HCT116 (cell line): ENCODE measurements around the gene KANK2. TPM values are rescaled to one million over a fixed set of nuclear protein-coding genes. Genes with fewer than 3 reads are reported as not detected.

Source experiments
- ATAC-seq: fragments of 200-7000 bp; cut with Tn5 transposase; 2 replicates; pipeline ENCODE4 v1.9.1; 2020; ENCODE audit warnings: mild to moderate bottlenecking, moderate library complexity
- BruUV-seq: library from RNA; stranded (reverse); fragments of 400-500 nt; replicated peaks from 2 replicates; lab custom pipeline; 2021; lab: Mats Ljungman, UMichigan
- CTCF ChIA-PET: fragments of 300-600 bp; sonication (Branson Sonifier 250); formaldehyde crosslinking; loops from one replicate; lab custom pipeline; 2021; ENCODE audit warnings: antibody characterized with exemption; lab: Charles Lee
- POLR2A ChIA-PET: fragments of 300-600, 350-600 bp; sonication (Branson Sonifier 250); formaldehyde crosslinking; loops from one replicate; lab custom pipeline; 2021; ENCODE audit warnings: antibody characterized with exemption; lab: Charles Lee
- RAD21 ChIA-PET, 2 experiments: fragments of 300-600 bp; sonication (Branson Sonifier 250); formaldehyde crosslinking; loops; one replicate each; lab custom pipeline; 2023; ENCODE audit warnings: low total read pairs in 2 of 2; ENCODE audit not compliant: uncharacterized antibody in 2 of 2, unreplicated experiment in 2 of 2, low non-redundant PET in 1 of 2; lab: Charles Lee
- DNase-seq: peaks from one replicate; pipeline ENCODE4 v3.0.0-alpha.2; 2010; ENCODE audit warnings: low read depth, low spot score
- H2AFZ ChIP-seq: fragments of 200-600 bp; shearing (Covaris generic), sonication (generic); 2 replicates; pipeline ENCODE4 v1.6.1; 2017; ENCODE audit warnings: low read depth, mixed run types, mixed read lengths, antibody characterized with exemption, low read length; ENCODE audit not compliant: poor library complexity, severe bottlenecking
- H3K27ac ChIP-seq: 2 replicates; pipeline ENCODE4 v1.5.1; 2012; ENCODE audit warnings: low read depth, low read length
- H3K27me3 ChIP-seq: fragments of 200-600 bp; sonication (generic); 2 replicates; pipeline ENCODE4 v1.6.1; 2016; ENCODE audit warnings: mixed run types, low read length, mixed read lengths; ENCODE audit not compliant: insufficient read depth
- H3K36me3 ChIP-seq, 2 experiments: fragments of 200-500 bp in 1 of 2; fragments of 200-600 bp in 1 of 2; sonication (Bioruptor generic) in 1 of 2; sonication (generic) in 1 of 2; 2 replicates each; pipeline versions ENCODE4 v1.5.1 to v1.6.1; 2014 to 2016; ENCODE audit warnings: low read length in 2 of 2, inconsistent platforms in 1 of 2, mixed read lengths in 1 of 2, mixed run types in 1 of 2; ENCODE audit not compliant: insufficient read depth in 2 of 2, control insufficient read depth in 1 of 2
- H3K4me1 ChIP-seq, 2 experiments: fragments of 200-600 bp in 1 of 2; sonication (generic) in 1 of 2; 2 replicates each; pipeline versions ENCODE4 v1.5.1 to v1.6.1; 2012 to 2017; ENCODE audit warnings: low read length in 2 of 2, inconsistent platforms in 1 of 2, mild to moderate bottlenecking in 1 of 2, mixed read lengths in 1 of 2, mixed run types in 1 of 2, moderate library complexity in 1 of 2; ENCODE audit not compliant: insufficient read depth in 2 of 2, control insufficient read depth in 1 of 2
- H3K4me2 ChIP-seq: fragments of 200-600 bp; sonication (generic); 2 replicates; pipeline ENCODE4 v1.6.1; 2017; ENCODE audit warnings: mixed run types, low read length, mixed read lengths
- H3K4me3 ChIP-seq, 2 experiments: fragments of 200-600 bp in 1 of 2; sonication (generic) in 1 of 2; replicated peaks in 1 of 2; 2 replicates each; pipeline ENCODE4 v1.5.1; 2011 to 2016; ENCODE audit warnings: low read length in 2 of 2, control low read depth in 1 of 2, low read depth in 1 of 2, mild to moderate bottlenecking in 1 of 2, mixed read lengths in 1 of 2, mixed run types in 1 of 2
- H3K79me2 ChIP-seq: fragments of 200-600 bp; sonication (generic); 2 replicates; pipeline ENCODE4 v1.6.1; 2017; ENCODE audit warnings: mild to moderate bottlenecking, mixed run types, low read length, moderate library complexity, mixed read lengths; ENCODE audit not compliant: insufficient read depth
- H3K9ac ChIP-seq: fragments of 200-600 bp; sonication (generic); 2 replicates; pipeline ENCODE4 v1.6.1; 2016; ENCODE audit warnings: low read length, mixed read lengths
- H3K9me2 ChIP-seq: fragments of 200-600 bp; sonication (generic), shearing (Covaris generic); 2 replicates; pipeline ENCODE4 v1.6.1; 2017; ENCODE audit warnings: mixed run types, mild to moderate bottlenecking, moderate library complexity; ENCODE audit not compliant: insufficient read depth
- H3K9me3 ChIP-seq, 2 experiments: fragments of 200-500 bp in 1 of 2; fragments of 200-600 bp in 1 of 2; sonication (Bioruptor generic) in 1 of 2; sonication (generic) in 1 of 2; 2 replicates each; pipeline ENCODE4 v1.6.1; 2014 to 2017; ENCODE audit warnings: low read length in 2 of 2, mixed read lengths in 2 of 2, inconsistent platforms in 1 of 2, low read depth in 1 of 2, mild to moderate bottlenecking in 1 of 2, mixed run types in 1 of 2, moderate library complexity in 1 of 2; ENCODE audit not compliant: control insufficient read depth in 1 of 2, insufficient read depth in 1 of 2
- H4K20me1 ChIP-seq: fragments of 200-600 bp; sonication (generic), shearing (Covaris generic); 2 replicates; pipeline ENCODE4 v1.6.1; 2017; ENCODE audit warnings: mixed run types, mild to moderate bottlenecking, moderate library complexity; ENCODE audit not compliant: insufficient read depth
- CBX3 ChIP-seq: IDR thresholded peaks from 2 replicates; pipeline ENCODE4 v1.6.1; 2012; ENCODE audit warnings: low read depth
- POLR2AphosphoS5 ChIP-seq: IDR thresholded peaks from 2 replicates; pipeline ENCODE4 v1.6.1; 2011; ENCODE audit warnings: mild to moderate bottlenecking, low read depth, low read length, moderate library complexity
- RAD21 ChIP-seq: IDR thresholded peaks from 2 replicates; pipeline ENCODE4 v1.6.1; 2012; ENCODE audit warnings: low read depth, mild to moderate bottlenecking
- SIN3A ChIP-seq: IDR thresholded peaks from 2 replicates; pipeline ENCODE4 v1.6.1; 2012; ENCODE audit warnings: low read depth
- SRF ChIP-seq: IDR thresholded peaks from 2 replicates; pipeline ENCODE4 v1.6.1; 2012; ENCODE audit warnings: low read depth
- YY1 ChIP-seq: IDR thresholded peaks from 2 replicates; pipeline ENCODE4 v1.6.1; 2011; ENCODE audit warnings: low read length, low read depth, moderate library complexity, mild to moderate bottlenecking; ENCODE audit not compliant: insufficient replicate concordance; ENCODE audit errors: extremely low read depth
- ZFX ChIP-seq: fragments of 450-650 bp; IDR thresholded peaks from 2 replicates; pipeline ENCODE4 v1.6.1; 2017
- ZNF274 ChIP-seq: fragments of 200-500 bp; sonication (Bioruptor generic); IDR thresholded peaks from 2 replicates; pipeline ENCODE4 v1.6.1; 2014; ENCODE audit warnings: mild to moderate bottlenecking, low read depth, low read length, inconsistent platforms
- intact Hi-C: fragments of 100-400 bp; cut with micrococcal nuclease; formaldehyde crosslinking; loops from 2 replicates; pipeline ENCODE4 v1.10.0; 2022
- total RNA-seq: library from RNA; stranded (reverse); gene quantifications from one replicate; pipeline ENCODE4 v1.2.1, GENCODE V29; 2021; ENCODE audit not compliant: unreplicated experiment
- TF ChIP-seq, protein P1 (sequence below): IDR thresholded peaks from 2 replicates; pipeline ENCODE4 v1.6.1; 2012; ENCODE audit warnings: low read depth
- TF ChIP-seq, protein P2 (sequence below): IDR thresholded peaks from 2 replicates; pipeline ENCODE4 v1.6.1; 2012

The KANK2 gene
- total RNA-seq, 1 experiment from 2014 or later, result 43.6 TPM

DNA sequence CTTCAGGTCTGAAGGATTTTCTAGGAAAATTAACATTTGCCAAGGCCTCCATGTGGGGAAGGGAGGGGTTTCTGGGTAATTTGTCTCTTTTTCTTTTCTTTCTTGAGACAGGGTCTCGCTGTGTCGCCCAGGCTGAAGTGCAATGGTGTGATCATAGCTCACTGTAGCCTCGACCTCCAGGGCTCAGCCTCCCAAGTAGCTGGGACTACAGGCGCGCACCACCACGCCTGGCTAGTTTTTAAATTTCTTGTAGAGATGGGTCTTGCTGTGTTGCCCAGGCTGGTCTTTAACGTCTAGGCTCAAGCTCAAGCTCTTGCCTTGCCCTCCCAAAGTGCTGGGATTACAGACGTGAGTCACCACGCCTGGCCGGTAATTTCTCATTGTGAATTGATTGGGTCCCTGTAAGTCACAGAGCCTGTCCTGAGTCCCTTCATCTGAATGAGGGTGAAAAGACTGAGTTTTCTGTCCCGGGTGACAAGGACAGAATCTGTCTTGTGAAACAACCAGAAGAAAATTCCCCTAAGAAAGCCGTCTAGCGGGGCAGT lies 31.8 kb downstream of the KANK2 start:
- ChIA-PET RAD21 (no interaction called here), POLR2A (no interaction called here), CTCF (no interaction called here)
- no peak for ATAC-seq
- H3K4me3 ChIP-seq, result no peak overlapping the region
- no peak overlapping the region for H2AFZ ChIP-seq
- no peak overlapping the region for H3K9ac ChIP-seq
- H4K20me1 ChIP-seq, result no peaks in the 10 kb centered on the region
- DNase-seq, result no peak
- TF ChIP-seq RAD21 (no peak), SRF (no peak), CBX3 (no peak)
- TF ChIP-seq, protein P1, sequence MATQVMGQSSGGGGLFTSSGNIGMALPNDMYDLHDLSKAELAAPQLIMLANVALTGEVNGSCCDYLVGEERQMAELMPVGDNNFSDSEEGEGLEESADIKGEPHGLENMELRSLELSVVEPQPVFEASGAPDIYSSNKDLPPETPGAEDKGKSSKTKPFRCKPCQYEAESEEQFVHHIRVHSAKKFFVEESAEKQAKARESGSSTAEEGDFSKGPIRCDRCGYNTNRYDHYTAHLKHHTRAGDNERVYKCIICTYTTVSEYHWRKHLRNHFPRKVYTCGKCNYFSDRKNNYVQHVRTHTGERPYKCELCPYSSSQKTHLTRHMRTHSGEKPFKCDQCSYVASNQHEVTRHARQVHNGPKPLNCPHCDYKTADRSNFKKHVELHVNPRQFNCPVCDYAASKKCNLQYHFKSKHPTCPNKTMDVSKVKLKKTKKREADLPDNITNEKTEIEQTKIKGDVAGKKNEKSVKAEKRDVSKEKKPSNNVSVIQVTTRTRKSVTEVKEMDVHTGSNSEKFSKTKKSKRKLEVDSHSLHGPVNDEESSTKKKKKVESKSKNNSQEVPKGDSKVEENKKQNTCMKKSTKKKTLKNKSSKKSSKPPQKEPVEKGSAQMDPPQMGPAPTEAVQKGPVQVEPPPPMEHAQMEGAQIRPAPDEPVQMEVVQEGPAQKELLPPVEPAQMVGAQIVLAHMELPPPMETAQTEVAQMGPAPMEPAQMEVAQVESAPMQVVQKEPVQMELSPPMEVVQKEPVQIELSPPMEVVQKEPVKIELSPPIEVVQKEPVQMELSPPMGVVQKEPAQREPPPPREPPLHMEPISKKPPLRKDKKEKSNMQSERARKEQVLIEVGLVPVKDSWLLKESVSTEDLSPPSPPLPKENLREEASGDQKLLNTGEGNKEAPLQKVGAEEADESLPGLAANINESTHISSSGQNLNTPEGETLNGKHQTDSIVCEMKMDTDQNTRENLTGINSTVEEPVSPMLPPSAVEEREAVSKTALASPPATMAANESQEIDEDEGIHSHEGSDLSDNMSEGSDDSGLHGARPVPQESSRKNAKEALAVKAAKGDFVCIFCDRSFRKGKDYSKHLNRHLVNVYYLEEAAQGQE, result no peak
- peaks cover 0 to 3% of the 10 kb centered on the region in 2 experiments; a peak in 2 of 4 replicates for H3K36me3 ChIP-seq
- BruUV-seq, result no TSS peak
- H3K9me2 ChIP-seq, result no peaks in the 10 kb centered on the region
- no peak overlapping the region for H3K27ac ChIP-seq
- no peak overlapping the region for H3K4me2 ChIP-seq
- peaks cover 0 to 16% of the 10 kb centered on the region in 2 experiments; a peak in 1 of 4 replicates for H3K4me1 ChIP-seq
- no peaks in the 10 kb centered on the region for H3K9me3 ChIP-seq
- no peaks in the 10 kb centered on the region for H3K27me3 ChIP-seq
- no peaks in the 10 kb centered on the region for H3K79me2 ChIP-seq
- intact Hi-C loops, result no loop called here

DNA sequence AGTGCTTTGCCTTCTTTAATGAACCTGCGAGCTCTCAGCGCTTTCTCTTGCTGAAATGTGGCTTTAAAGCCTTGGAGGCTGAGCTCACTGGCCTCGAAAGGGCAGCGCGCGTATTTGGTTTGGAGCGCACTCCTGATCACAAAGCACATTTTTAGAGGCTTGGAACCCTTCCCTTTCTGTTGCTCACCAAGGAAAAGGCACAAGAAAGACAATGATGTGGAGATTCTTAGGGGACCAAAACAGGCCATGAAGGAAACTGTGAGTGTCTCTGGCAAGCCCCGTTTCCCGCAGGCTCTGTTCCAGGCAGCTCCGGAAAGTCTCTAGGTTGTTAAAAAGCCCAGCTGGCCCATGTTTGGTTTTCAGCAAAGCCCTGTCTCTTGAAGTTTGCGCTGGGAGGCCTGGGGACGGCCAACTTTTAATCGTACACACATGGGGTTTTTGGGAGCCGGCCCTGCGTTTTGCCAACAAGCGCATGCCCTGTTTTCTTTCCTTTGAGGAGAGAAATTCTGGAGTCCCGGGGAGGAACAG lies 32.4 kb downstream of the KANK2 start:
- Histone ChIP-seq H3K9me3 (no peaks in the 10 kb centered on the region), H4K20me1 (no peaks in the 10 kb centered on the region), H3K79me2 (no peaks in the 10 kb centered on the region), H3K27me3 (no peaks in the 10 kb centered on the region), H3K36me3 (peaks cover 0 to 3% of the 10 kb centered on the region in 2 experiments; a peak in 2 of 4 replicates), H3K4me2 (no peak overlapping the region), H3K9ac (no peak overlapping the region), H3K4me1 (peaks cover 0 to 16% of the 10 kb centered on the region in 2 experiments; a peak in 2 of 4 replicates), H2AFZ (no peak overlapping the region), H3K27ac (no peak overlapping the region), H3K4me3 (no peak overlapping the region), H3K9me2 (no peaks in the 10 kb centered on the region)
- DNase-seq (no peak), ATAC-seq (no peak)
- CTCF ChIA-PET, result no interaction called here
- no TSS peak for BruUV-seq
- intact Hi-C loops, result no loop called here
- POLR2A ChIA-PET, result no interaction called here
- RAD21 ChIA-PET, result no interaction called here
- TF ChIP-seq POLR2AphosphoS5 (no peak), SIN3A (no peak), ZNF274 (no peak), ZFX (no peak), CBX3 (no peak), RAD21 (no peak), YY1 (no peak)
- TF ChIP-seq, protein P1, result no peak
- TF ChIP-seq, protein P2, sequence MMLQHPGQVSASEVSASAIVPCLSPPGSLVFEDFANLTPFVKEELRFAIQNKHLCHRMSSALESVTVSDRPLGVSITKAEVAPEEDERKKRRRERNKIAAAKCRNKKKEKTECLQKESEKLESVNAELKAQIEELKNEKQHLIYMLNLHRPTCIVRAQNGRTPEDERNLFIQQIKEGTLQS, result no peak
